ENCODE results near the gene CAMKK2.
"Not testable (repeated sequence)": the region's sequence is repeated elsewhere in the genome, so short reads cannot be mapped to it uniquely, and the experiment has no call there.

The CAMKK2 gene

DNA sequence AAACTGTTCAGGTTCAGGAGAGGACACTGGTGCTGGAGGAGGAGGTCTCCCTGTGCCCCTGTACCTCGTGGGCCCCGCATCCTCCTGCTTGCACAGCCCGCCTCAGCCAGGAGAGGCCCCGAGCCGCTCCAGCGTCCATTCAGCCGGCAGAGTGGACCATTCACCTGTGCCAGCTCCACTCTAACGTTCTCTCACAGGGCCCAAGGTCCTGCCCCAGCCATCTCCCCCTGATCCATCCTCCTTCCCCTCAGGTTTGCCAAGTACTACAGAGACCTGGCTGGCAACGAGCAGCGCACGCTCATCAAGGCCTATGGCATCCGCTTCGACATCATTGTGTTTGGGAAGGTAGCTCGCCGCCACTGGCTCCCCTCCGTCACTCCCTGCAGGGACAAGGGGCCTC is 64.3 kb downstream of the CAMKK2 start:
- Histone ChIP-seq H3K27ac (ENCODE audit: low read length) (no peak overlapping the region), H4K20me1 (ENCODE audit: insufficient read depth, low read length) (no peaks in the 10 kb centered on the region), H3K4me3 (ENCODE audit: low read length) (no peak overlapping the region), H3K27me3 (ENCODE audit: low read depth, low read length) (no peaks in the 10 kb centered on the region), H3K36me3 (replicated peaks; ENCODE audit: low read depth, low read length) (peaks cover 11% of the 10 kb centered on the region), H3K79me2 (ENCODE audit: low read length) (no peaks in the 10 kb centered on the region), H3K9me3 (ENCODE audit: insufficient read depth, low read length) (no peaks in the 10 kb centered on the region), H3K4me1 (ENCODE audit: low read length) (peaks cover 10% of the 10 kb centered on the region), H3K9ac (ENCODE audit: low read length) (no peak overlapping the region), H3K4me2 (ENCODE audit: low read length) (no peak overlapping the region), H2AFZ (ENCODE audit: low read depth, low read length) (no peak overlapping the region)
- no peak for TF ChIP-seq EZH2phosphoT487 (IDR thresholded peaks at IDR 0.05; ENCODE audit: low read depth)
- TF ChIP-seq, protein P1, sequence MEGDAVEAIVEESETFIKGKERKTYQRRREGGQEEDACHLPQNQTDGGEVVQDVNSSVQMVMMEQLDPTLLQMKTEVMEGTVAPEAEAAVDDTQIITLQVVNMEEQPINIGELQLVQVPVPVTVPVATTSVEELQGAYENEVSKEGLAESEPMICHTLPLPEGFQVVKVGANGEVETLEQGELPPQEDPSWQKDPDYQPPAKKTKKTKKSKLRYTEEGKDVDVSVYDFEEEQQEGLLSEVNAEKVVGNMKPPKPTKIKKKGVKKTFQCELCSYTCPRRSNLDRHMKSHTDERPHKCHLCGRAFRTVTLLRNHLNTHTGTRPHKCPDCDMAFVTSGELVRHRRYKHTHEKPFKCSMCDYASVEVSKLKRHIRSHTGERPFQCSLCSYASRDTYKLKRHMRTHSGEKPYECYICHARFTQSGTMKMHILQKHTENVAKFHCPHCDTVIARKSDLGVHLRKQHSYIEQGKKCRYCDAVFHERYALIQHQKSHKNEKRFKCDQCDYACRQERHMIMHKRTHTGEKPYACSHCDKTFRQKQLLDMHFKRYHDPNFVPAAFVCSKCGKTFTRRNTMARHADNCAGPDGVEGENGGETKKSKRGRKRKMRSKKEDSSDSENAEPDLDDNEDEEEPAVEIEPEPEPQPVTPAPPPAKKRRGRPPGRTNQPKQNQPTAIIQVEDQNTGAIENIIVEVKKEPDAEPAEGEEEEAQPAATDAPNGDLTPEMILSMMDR (IDR thresholded peaks at IDR 0.05; ENCODE audit: low read depth, low read length) = no peak

DNA sequence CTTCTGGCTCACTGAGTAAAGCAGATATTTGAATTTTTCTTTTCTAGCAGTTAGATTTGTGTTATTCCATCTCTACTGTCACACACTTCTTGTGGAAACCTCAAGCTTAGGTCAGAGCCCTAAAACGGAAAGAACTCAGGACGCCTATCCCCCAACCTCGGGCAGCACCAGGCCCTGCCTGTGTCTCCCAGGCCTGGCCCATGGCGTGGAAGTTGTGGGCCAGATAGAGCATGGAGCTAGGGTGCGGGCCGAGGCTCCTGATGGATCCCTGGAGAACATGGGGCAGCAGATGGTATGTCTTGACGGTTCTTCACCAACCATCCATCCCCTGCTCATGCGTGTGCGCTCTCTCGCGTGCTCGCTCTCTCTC is 66.0 kb downstream of the CAMKK2 start:
- Histone ChIP-seq H3K27me3 (ENCODE audit: low read depth, low read length) (no peaks in the 10 kb centered on the region), H3K4me3 (ENCODE audit: low read length) (no peak overlapping the region), H3K36me3 (replicated peaks; ENCODE audit: low read depth, low read length) (peaks cover 11% of the 10 kb centered on the region), H3K9ac (ENCODE audit: low read length) (no peak overlapping the region), H4K20me1 (ENCODE audit: insufficient read depth, low read length) (no peaks in the 10 kb centered on the region), H2AFZ (ENCODE audit: low read depth, low read length) (no peak overlapping the region), H3K9me3 (ENCODE audit: insufficient read depth, low read length) (no peaks in the 10 kb centered on the region), H3K27ac (ENCODE audit: low read length) (no peak overlapping the region), H3K79me2 (ENCODE audit: low read length) (no peaks in the 10 kb centered on the region), H3K4me2 (ENCODE audit: low read length) (no peak overlapping the region), H3K4me1 (ENCODE audit: low read length) (peaks cover 19% of the 10 kb centered on the region)
- TF ChIP-seq, protein P1 (IDR thresholded peaks at IDR 0.05; ENCODE audit: low read depth, low read length) = no peak
- TF ChIP-seq EZH2phosphoT487 (IDR thresholded peaks at IDR 0.05; ENCODE audit: low read depth) = no peak

DNA sequence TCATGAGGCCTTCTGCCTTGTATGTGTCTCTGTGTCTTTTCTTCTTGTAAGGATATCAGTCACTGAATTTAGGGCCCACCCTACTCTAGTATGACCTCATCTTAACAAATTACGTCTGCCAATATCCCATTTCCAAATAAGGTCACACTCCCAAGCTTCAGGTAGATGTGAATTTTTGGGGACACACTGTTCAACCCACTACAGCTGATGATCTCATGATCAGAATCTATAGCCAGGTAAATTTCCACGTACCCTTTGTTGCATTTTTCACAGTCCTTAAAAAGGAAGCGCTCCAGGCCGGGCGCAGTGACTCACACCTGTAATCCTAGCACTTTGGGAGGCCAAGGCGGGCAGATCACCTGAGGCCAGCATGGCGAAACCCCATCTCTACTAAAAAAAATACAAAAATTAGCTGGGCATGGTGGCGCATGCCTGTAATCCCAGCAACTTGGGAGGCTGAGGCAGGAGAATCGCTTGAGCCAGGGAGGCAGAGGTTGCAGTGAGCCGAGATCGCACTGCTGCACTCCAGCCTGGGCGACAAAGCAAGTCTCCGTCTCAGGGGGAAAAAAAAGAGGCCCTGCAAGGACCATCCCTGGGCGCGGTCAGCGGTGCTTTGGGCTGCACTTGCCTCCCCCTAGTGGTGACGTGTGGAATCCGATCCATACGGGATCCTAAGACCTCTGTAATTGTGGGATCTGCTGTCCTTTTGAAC is 66.5 kb downstream of the CAMKK2 start:
- H3K4me2 ChIP-seq (ENCODE audit: low read length); H3K27ac ChIP-seq (ENCODE audit: low read length); H3K27me3 ChIP-seq (ENCODE audit: low read depth, low read length); H2AFZ ChIP-seq (ENCODE audit: low read depth, low read length); H3K9me3 ChIP-seq (ENCODE audit: insufficient read depth, low read length); H4K20me1 ChIP-seq (ENCODE audit: insufficient read depth, low read length); H3K79me2 ChIP-seq (ENCODE audit: low read length); H3K9ac ChIP-seq (ENCODE audit: low read length); H3K4me3 ChIP-seq (ENCODE audit: low read length): not testable (repeated sequence)
- TF ChIP-seq, protein P1 (IDR thresholded peaks at IDR 0.05; ENCODE audit: low read depth, low read length) = peak; percentile 78
- Histone ChIP-seq H3K4me1 (ENCODE audit: low read length) (peaks cover 19% of the 10 kb centered on the region), H3K36me3 (replicated peaks; ENCODE audit: low read depth, low read length) (peaks cover 11% of the 10 kb centered on the region)

- no peaks in the 10 kb centered on the region for H4K20me1 ChIP-seq (ENCODE audit: insufficient read depth, low read length)
- H2AFZ ChIP-seq (ENCODE audit: low read depth, low read length) = no peak overlapping the region
- H3K27me3 ChIP-seq (ENCODE audit: low read depth, low read length) = no peaks in the 10 kb centered on the region
- no peak overlapping the region for H3K4me3 ChIP-seq (ENCODE audit: low read length)
- no peak overlapping the region for H3K4me2 ChIP-seq (ENCODE audit: low read length)
- H3K4me1 ChIP-seq (ENCODE audit: low read length) = peaks cover 19% of the 10 kb centered on the region
- H3K36me3 ChIP-seq (replicated peaks; ENCODE audit: low read depth, low read length) = peaks cover 8% of the 10 kb centered on the region
- no peaks in the 10 kb centered on the region for H3K79me2 ChIP-seq (ENCODE audit: low read length)
- TF ChIP-seq EZH2phosphoT487 (IDR thresholded peaks at IDR 0.05; ENCODE audit: low read depth) = no peak
- TF ChIP-seq, protein P1 (IDR thresholded peaks at IDR 0.05; ENCODE audit: low read depth, low read length) = no peak
- H3K9ac ChIP-seq (ENCODE audit: low read length) = no peak overlapping the region
- H3K27ac ChIP-seq (ENCODE audit: low read length) = no peak overlapping the region
- H3K9me3 ChIP-seq (ENCODE audit: insufficient read depth, low read length) = no peaks in the 10 kb centered on the region
Measured at GRCh38 chr12:121228919-121229665, 67.4 kb downstream of the CAMKK2 start.

Data from OCI-LY3 (cell line).